Measurements from ENCODE around the gene SYCP3. TPM values are rescaled to one million over a fixed set of nuclear protein-coding genes. Genes with fewer than 3 reads are reported as not detected.

The SYCP3 gene
- total and polyA plus RNA-seq, 2 of the 13 experiments (the other 11 are each of a cell fraction or from before 2014, with no cell fraction given) = not detected

- TF ChIP-seq ZNF431 (CRISPR knock-in tag; IDR thresholded peaks at IDR 0.05; ENCODE audit: borderline replicate concordance, low read depth) (no peak), ZNF781 (CRISPR knock-in tag; IDR thresholded peaks at IDR 0.05; ENCODE audit: borderline replicate concordance, not compliant biosample characterization) (no peak), GLI4 (CRISPR knock-in tag; IDR thresholded peaks at IDR 0.05; ENCODE audit: borderline replicate concordance) (peak; percentile 56; the same call in 1 of the 2 replicates), ZNF572 (CRISPR knock-in tag; IDR thresholded peaks at IDR 0.05) (0 out of 2 replicates have a peak, but pooled peaks have one; percentile 44), CBX5 (CRISPR knock-in tag; IDR thresholded peaks at IDR 0.05; ENCODE audit: borderline replicate concordance) (no peak), ZFX (CRISPR knock-in tag; IDR thresholded peaks at IDR 0.05; ENCODE audit: low read depth) (peak; percentile 70), SALL2 (CRISPR knock-in tag; IDR thresholded peaks at IDR 0.05) (peak; percentile 81), ZNF639 (CRISPR knock-in tag; conservative IDR thresholded peaks at IDR 0.05) (0 out of 2 replicates have a peak, but pooled peaks have one; percentile 19), GTF3A (CRISPR knock-in tag; conservative IDR thresholded peaks at IDR 0.05) (no peak), TRIM24 (CRISPR knock-in tag; IDR thresholded peaks at IDR 0.05) (0 out of 2 replicates have a peak, but pooled peaks have one; percentile 13), ZKSCAN1 (IDR thresholded peaks at IDR 0.05; ENCODE audit: low read length) (no peak), RCOR2 (CRISPR knock-in tag; IDR thresholded peaks at IDR 0.05) (no peak), ZXDC (CRISPR knock-in tag; IDR thresholded peaks at IDR 0.05) (no peak), ARHGAP35 (CRISPR knock-in tag; IDR thresholded peaks at IDR 0.05; ENCODE audit: borderline replicate concordance) (no peak), SP5 (CRISPR knock-in tag; IDR thresholded peaks at IDR 0.05; ENCODE audit: borderline replicate concordance, low read depth) (peak; percentile 39; the same call in 1 of the 2 replicates), HOXA7 (CRISPR knock-in tag; IDR thresholded peaks at IDR 0.05) (no peak)
- TF ChIP-seq, protein P1, sequence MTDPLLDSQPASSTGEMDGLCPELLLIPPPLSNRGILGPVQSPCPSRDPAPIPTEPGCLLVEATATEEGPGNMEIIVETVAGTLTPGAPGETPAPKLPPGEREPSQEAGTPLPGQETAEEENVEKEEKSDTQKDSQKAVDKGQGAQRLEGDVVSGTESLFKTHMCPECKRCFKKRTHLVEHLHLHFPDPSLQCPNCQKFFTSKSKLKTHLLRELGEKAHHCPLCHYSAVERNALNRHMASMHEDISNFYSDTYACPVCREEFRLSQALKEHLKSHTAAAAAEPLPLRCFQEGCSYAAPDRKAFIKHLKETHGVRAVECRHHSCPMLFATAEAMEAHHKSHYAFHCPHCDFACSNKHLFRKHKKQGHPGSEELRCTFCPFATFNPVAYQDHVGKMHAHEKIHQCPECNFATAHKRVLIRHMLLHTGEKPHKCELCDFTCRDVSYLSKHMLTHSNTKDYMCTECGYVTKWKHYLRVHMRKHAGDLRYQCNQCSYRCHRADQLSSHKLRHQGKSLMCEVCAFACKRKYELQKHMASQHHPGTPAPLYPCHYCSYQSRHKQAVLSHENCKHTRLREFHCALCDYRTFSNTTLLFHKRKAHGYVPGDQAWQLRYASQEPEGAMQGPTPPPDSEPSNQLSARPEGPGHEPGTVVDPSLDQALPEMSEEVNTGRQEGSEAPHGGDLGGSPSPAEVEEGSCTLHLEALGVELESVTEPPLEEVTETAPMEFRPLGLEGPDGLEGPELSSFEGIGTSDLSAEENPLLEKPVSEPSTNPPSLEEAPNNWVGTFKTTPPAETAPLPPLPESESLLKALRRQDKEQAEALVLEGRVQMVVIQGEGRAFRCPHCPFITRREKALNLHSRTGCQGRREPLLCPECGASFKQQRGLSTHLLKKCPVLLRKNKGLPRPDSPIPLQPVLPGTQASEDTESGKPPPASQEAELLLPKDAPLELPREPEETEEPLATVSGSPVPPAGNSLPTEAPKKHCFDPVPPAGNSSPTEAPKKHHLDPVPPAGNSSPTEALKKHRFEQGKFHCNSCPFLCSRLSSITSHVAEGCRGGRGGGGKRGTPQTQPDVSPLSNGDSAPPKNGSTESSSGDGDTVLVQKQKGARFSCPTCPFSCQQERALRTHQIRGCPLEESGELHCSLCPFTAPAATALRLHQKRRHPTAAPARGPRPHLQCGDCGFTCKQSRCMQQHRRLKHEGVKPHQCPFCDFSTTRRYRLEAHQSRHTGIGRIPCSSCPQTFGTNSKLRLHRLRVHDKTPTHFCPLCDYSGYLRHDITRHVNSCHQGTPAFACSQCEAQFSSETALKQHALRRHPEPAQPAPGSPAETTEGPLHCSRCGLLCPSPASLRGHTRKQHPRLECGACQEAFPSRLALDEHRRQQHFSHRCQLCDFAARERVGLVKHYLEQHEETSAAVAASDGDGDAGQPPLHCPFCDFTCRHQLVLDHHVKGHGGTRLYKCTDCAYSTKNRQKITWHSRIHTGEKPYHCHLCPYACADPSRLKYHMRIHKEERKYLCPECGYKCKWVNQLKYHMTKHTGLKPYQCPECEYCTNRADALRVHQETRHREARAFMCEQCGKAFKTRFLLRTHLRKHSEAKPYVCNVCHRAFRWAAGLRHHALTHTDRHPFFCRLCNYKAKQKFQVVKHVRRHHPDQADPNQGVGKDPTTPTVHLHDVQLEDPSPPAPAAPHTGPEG (CRISPR knock-in tag; IDR thresholded peaks at IDR 0.05) = no peak
- TF ChIP-seq, protein P2, sequence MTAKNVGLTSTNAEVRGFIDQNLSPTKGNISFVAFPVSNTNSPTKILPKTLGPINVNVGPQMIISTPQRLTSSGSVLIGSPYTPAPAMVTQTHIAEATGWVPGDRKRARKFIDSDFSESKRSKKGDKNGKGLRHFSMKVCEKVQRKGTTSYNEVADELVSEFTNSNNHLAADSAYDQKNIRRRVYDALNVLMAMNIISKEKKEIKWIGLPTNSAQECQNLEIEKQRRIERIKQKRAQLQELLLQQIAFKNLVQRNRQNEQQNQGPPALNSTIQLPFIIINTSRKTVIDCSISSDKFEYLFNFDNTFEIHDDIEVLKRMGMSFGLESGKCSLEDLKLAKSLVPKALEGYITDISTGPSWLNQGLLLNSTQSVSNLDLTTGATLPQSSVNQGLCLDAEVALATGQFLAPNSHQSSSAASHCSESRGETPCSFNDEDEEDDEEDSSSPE (CRISPR knock-in tag; IDR thresholded peaks at IDR 0.05) = peak; percentile 47; the same call in 1 of the 2 replicates
Measured at GRCh38 chr12:101697197-101697929, 41.9 kb downstream of the SYCP3 start, which contains the start of gene CHPT1 (continued).
